ENCODE measurements around the gene FRS2. TPM values are rescaled to one million over a fixed set of nuclear protein-coding genes. Genes with fewer than 3 reads are reported as not detected.
"Not testable (repeated sequence)": the region's sequence is repeated elsewhere in the genome, so short reads cannot be mapped to it uniquely, and the experiment has no call there.

The FRS2 gene
- total RNA-seq, 1 experiment from 2014 or later: 35.0 TPM

DNA sequence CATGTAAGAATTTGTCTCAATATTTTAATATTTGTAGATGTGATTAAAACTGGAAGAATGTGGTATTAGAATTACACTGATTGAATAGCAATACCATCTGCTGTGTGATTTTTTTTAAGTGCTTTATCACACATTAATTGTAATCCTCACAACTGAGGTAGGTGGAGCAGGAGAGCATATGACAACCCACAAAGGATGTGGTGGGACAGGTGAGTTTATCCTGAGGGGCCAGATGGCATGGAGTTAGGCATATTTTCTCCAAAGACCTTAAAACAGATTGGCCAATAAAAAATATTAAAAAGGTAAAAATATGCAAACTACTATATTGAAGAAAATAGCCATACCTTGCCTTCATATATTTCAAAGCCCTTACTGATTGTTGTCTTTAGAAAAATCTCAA, 132.8 kb downstream of the FRS2 start:
- H2AFZ ChIP-seq (ENCODE audit: low read length): no peak overlapping the region
- ATAC-seq (peak; percentile 37; the same call in 1 of the 2 replicates), DNase-seq (no peak)
- no peak for TF ChIP-seq EZH2phosphoT487 (IDR thresholded peaks at IDR 0.05; ENCODE audit: borderline replicate concordance, low read length)
- TF ChIP-seq, protein P1, sequence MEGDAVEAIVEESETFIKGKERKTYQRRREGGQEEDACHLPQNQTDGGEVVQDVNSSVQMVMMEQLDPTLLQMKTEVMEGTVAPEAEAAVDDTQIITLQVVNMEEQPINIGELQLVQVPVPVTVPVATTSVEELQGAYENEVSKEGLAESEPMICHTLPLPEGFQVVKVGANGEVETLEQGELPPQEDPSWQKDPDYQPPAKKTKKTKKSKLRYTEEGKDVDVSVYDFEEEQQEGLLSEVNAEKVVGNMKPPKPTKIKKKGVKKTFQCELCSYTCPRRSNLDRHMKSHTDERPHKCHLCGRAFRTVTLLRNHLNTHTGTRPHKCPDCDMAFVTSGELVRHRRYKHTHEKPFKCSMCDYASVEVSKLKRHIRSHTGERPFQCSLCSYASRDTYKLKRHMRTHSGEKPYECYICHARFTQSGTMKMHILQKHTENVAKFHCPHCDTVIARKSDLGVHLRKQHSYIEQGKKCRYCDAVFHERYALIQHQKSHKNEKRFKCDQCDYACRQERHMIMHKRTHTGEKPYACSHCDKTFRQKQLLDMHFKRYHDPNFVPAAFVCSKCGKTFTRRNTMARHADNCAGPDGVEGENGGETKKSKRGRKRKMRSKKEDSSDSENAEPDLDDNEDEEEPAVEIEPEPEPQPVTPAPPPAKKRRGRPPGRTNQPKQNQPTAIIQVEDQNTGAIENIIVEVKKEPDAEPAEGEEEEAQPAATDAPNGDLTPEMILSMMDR (conservative IDR thresholded peaks at IDR 0.05; ENCODE audit: low read depth, low read length): no peak; the same call in 1 of the 2 replicates
- TF ChIP-seq EZH2 (IDR thresholded peaks at IDR 0.05; ENCODE audit: low read length, unreplicated experiment): no peak
- no TSS peak for BruUV-seq (replicated peaks)
- H3K9me2 ChIP-seq (replicated peaks; ENCODE audit: low read length): no peaks in the 10 kb centered on the region
- no peaks in the 10 kb centered on the region for H3F3A ChIP-seq (ENCODE audit: low read length, unreplicated experiment)
- no peak overlapping the region for H3K9ac ChIP-seq (ENCODE audit: low read length)
- H4K20me1 ChIP-seq (ENCODE audit: low read length): no peaks in the 10 kb centered on the region
- no peaks in the 10 kb centered on the region for H3K27me3 ChIP-seq (ENCODE audit: low read length)
- POLR2A ChIA-PET (ENCODE audit: unreplicated experiment): interaction anchor here (0.8 kb wide), 1 partner anchor 177 kb away, joined by 6 read pairs; no protein-coding TSS in a partner anchor
- CTCF ChIA-PET: no interaction called here
- H3K4me2 ChIP-seq (ENCODE audit: low read length): no peak overlapping the region
- H3K4me1 ChIP-seq (ENCODE audit: insufficient read depth, low read length): no peaks in the 10 kb centered on the region
- peaks cover 46% of the 10 kb centered on the region for H3K36me3 ChIP-seq (ENCODE audit: low read depth, low read length)
- no peaks in the 10 kb centered on the region for H3K9me3 ChIP-seq (ENCODE audit: low read length)
- no peaks in the 10 kb centered on the region for H3K79me2 ChIP-seq (ENCODE audit: low read length)
- H3K4me3 ChIP-seq (ENCODE audit: low read length): no peak overlapping the region
- intact Hi-C loops (cut with micrococcal nuclease): no loop called here
- H3K27ac ChIP-seq (ENCODE audit: low read length): no peak overlapping the region

DNA sequence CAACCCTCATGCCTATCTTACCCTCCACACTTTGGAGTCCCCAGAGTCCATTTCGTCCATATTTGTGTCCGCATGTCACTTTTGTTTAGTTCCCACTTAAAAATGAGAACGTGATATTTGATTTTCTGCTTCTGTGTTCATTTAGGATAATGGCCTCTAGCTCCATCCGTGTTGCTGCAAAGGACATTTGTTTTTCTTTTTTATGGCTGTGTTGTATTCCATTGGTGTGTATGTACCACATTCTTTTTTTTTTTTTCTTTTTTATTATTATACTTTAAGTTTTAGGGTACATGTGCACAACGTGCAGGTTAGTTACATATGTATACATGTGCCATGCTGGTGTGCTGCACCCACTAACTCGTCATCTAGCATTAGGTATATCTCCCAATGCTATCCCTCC, 133.4 kb downstream of the FRS2 start:
- intact Hi-C loops (cut with micrococcal nuclease); CTCF ChIA-PET: not testable (repeated sequence)

DNA sequence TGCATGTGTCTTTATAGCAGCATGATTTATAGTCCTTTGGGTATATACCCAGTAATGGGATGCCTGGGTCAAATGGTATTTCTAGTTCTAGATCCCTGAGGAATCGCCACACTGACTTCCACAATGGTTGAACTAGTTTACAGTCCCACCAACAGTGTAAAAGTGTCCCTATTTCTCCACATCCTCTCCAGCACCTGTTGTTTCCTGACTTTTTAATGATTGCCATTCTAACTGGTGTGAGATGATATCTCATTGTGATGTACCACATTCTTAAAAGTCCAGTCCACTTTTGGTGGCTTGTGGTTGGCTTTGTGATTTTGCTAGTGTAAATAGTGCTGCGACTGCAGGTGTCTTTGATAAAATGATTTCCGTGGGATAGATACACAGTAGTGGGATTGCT, 134.1 kb downstream of the FRS2 start:
- intact Hi-C loops (cut with micrococcal nuclease); H3K4me2 ChIP-seq (ENCODE audit: low read length); H3K79me2 ChIP-seq (ENCODE audit: low read length); H3F3A ChIP-seq (ENCODE audit: low read length, unreplicated experiment); H3K27ac ChIP-seq (ENCODE audit: low read length); H3K9me2 ChIP-seq (replicated peaks; ENCODE audit: low read length); ATAC-seq; H3K4me1 ChIP-seq (ENCODE audit: insufficient read depth, low read length); H3K9ac ChIP-seq (ENCODE audit: low read length); H3K27me3 ChIP-seq (ENCODE audit: low read length); H4K20me1 ChIP-seq (ENCODE audit: low read length); H2AFZ ChIP-seq (ENCODE audit: low read length); CTCF ChIA-PET; DNase-seq; H3K4me3 ChIP-seq (ENCODE audit: low read length); BruUV-seq (replicated peaks); POLR2A ChIA-PET (ENCODE audit: unreplicated experiment); H3K9me3 ChIP-seq (ENCODE audit: low read length): not testable (repeated sequence)
- peaks cover 35% of the 10 kb centered on the region for H3K36me3 ChIP-seq (ENCODE audit: low read depth, low read length)

More for the DNA sequence above, 133.4 kb downstream of the FRS2 start:
- H2AFZ ChIP-seq (ENCODE audit: low read length); H3K4me1 ChIP-seq (ENCODE audit: insufficient read depth, low read length); H3K9me3 ChIP-seq (ENCODE audit: low read length); ATAC-seq; H3F3A ChIP-seq (ENCODE audit: low read length, unreplicated experiment); H3K9ac ChIP-seq (ENCODE audit: low read length); H3K79me2 ChIP-seq (ENCODE audit: low read length); BruUV-seq (replicated peaks); H4K20me1 ChIP-seq (ENCODE audit: low read length); DNase-seq; H3K27ac ChIP-seq (ENCODE audit: low read length); H3K4me2 ChIP-seq (ENCODE audit: low read length); H3K9me2 ChIP-seq (replicated peaks; ENCODE audit: low read length); H3K27me3 ChIP-seq (ENCODE audit: low read length); H3K4me3 ChIP-seq (ENCODE audit: low read length): not testable (repeated sequence)
- H3K36me3 ChIP-seq (ENCODE audit: low read depth, low read length): peaks cover 40% of the 10 kb centered on the region
- POLR2A ChIA-PET (ENCODE audit: unreplicated experiment): interaction anchor here (0.8 kb wide), 1 partner anchor 177 kb away, joined by 6 read pairs; no protein-coding TSS in a partner anchor

DNA sequence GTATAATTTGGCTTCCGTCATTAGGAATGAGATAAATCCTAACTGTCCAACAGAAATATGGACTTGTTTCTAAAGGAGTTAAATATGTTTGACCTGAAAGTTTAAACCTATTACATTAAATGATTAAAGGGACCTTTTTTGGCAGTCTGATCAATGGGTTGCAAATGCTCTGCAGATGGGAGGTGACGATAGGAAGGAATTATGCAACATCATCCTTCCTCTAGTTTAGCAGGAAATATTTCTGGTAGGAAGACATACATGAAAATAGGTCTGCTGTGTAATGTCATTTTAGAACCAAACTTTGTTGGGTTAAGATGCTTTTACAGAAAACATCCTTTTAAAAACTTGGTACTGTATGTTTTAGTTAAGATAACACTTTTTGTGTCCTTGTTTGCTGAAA, 137.9 kb downstream of the FRS2 start:
- Histone ChIP-seq H3K27me3 (ENCODE audit: low read length) (no peaks in the 10 kb centered on the region), H4K20me1 (ENCODE audit: low read length) (no peaks in the 10 kb centered on the region), H3K4me1 (ENCODE audit: insufficient read depth, low read length) (no peaks in the 10 kb centered on the region), H3K9me2 (replicated peaks; ENCODE audit: low read length) (no peaks in the 10 kb centered on the region), H3K4me3 (ENCODE audit: low read length) (no peak overlapping the region), H3K9me3 (ENCODE audit: low read length) (no peaks in the 10 kb centered on the region), H3K9ac (ENCODE audit: low read length) (no peak overlapping the region), H3K36me3 (ENCODE audit: low read depth, low read length) (no peaks in the 10 kb centered on the region), H3K79me2 (ENCODE audit: low read length) (no peaks in the 10 kb centered on the region), H3F3A (ENCODE audit: low read length, unreplicated experiment) (no peaks in the 10 kb centered on the region), H3K4me2 (ENCODE audit: low read length) (no peak overlapping the region), H3K27ac (ENCODE audit: low read length) (no peak overlapping the region), H2AFZ (ENCODE audit: low read length) (no peak overlapping the region)
- TF ChIP-seq EZH2phosphoT487 (IDR thresholded peaks at IDR 0.05; ENCODE audit: borderline replicate concordance, low read length) (no peak), EZH2 (IDR thresholded peaks at IDR 0.05; ENCODE audit: low read length, unreplicated experiment) (no peak)
- TF ChIP-seq, protein P1 (conservative IDR thresholded peaks at IDR 0.05; ENCODE audit: low read depth, low read length): no peak
- ChIA-PET POLR2A (ENCODE audit: unreplicated experiment) (interaction anchor here (0.6 kb wide), 1 partner anchor 241 kb away, joined by 6 read pairs; no protein-coding TSS in a partner anchor), CTCF (no interaction called here)
- DNase-seq (no peak), ATAC-seq (no peak)
- BruUV-seq (replicated peaks): no TSS peak
- intact Hi-C loops (cut with micrococcal nuclease): no loop called here

All from PC-3 (cell line).